Esophagus squamous epithelium (tissue), 5 donors: ENCODE data around the gene ZNF628. TPM values are rescaled to one million over a fixed set of nuclear protein-coding genes. Genes with fewer than 3 reads are reported as not detected.

Experiments
- DNase-seq: peaks from one replicate; lab custom pipeline; 2025; lab: John Stamatoyannopoulos, UW
- H3K27ac ChIP-seq, 4 donors: fragments of 200-600 bp; sonication (generic); one replicate each; pipeline ENCODE4 v1.5.1; 2016 to 2019; ENCODE audit warnings: mild to moderate bottlenecking in 1 of 4
- H3K27me3 ChIP-seq, 4 donors: fragments of 200-600 bp; sonication (generic); 1 replicate in 3 of 4; 2 replicates in 1 of 4; pipeline versions ENCODE4 v1.5.1 to v1.6.0; 2017 to 2021; ENCODE audit warnings: antibody characterized with exemption in 1 of 4
- H3K36me3 ChIP-seq, 3 donors: fragments of 200-600 bp; sonication (generic); one replicate each; pipeline ENCODE4 v1.5.1; 2016 to 2019
- H3K4me1 ChIP-seq, 3 donors: fragments of 200-600 bp; sonication (generic); one replicate each; pipeline ENCODE4 v1.5.1; 2017 to 2019
- H3K4me3 ChIP-seq, 4 donors: fragments of 200-600 bp; sonication (generic); 1 replicate in 3 of 4; 2 replicates in 1 of 4; pipeline ENCODE4 v1.5.1; 2016 to 2019; ENCODE audit warnings: mild to moderate bottlenecking in 2 of 4, moderate library complexity in 1 of 4
- H3K9me3 ChIP-seq, 3 donors: fragments of 200-600 bp; sonication (generic); one replicate each; pipeline ENCODE4 v1.5.1; 2016 to 2019
- CTCF ChIP-seq, 6 experiments: fragments of 450-650 bp in 4 of 6; fragments of 200-600 bp in 2 of 6; sonication (generic) in 2 of 6; IDR thresholded peaks; one replicate each; pipeline ENCODE4 v1.5.1; 2016 to 2019; ENCODE audit warnings: antibody characterized with exemption in 6 of 6, mild to moderate bottlenecking in 4 of 6, moderate library complexity in 4 of 6
- POLR2A ChIP-seq, 4 donors: fragments of 450-650 bp; IDR thresholded peaks; one replicate each; pipeline ENCODE4 v1.6.1; 2017; ENCODE audit warnings: antibody characterized with exemption in 4 of 4, mild to moderate bottlenecking in 4 of 4, moderate library complexity in 3 of 4
- WGBS, 2 donors: methylation state at CpG; one replicate each; pipeline ENCODE4 v1.1.5; 2018; 5-methylcytosine and 5-hydroxymethylcytosine counted together
- intact Hi-C: fragments of 100-400 bp; cut with DNase I; formaldehyde crosslinking; loops from one replicate; pipeline ENCODE4 v1.15.0; 2022
- total RNA-seq, 4 donors: library from RNA; depleted of rRNA; stranded (reverse); fragments of >200 nt; gene quantifications; one replicate each; pipeline ENCODE4 v1.1.0, GENCODE V29; 2016
- donor health status: DM: yes; HTN: yes; CAD: no.

Gene ZNF628
- total RNA-seq, 4 donors from 2014 or later, result 4.4 to 22.0 (median 6.8) TPM

- intact Hi-C loops, result no loop called here
- TF ChIP-seq CTCF (IDR thresholded peaks at IDR 0.05) (no peak), POLR2A (IDR thresholded peaks at IDR 0.05) (no peak)
- Histone ChIP-seq H3K36me3 (no peaks in the 10 kb centered on the region), H3K27me3 (no peaks in the 10 kb centered on the region), H3K4me1 (peaks cover 18 to 43% (median 23%) of the 10 kb centered on the region in 3 donors), H3K9me3 (no peaks in the 10 kb centered on the region), H3K4me3 (no peak overlapping the region), H3K27ac (peak overlapping the region in 1 of 4 donors; percentile 61)
- no peak for DNase-seq
- 67 to 73% methylated on average over 7 to 9 of the region's 16 CpGs for WGBS, 2 donors
Measured at GRCh38 chr19:55473225-55474012, 3.0 kb upstream of the ZNF628 start.

- no peak overlapping the region for H3K4me3 ChIP-seq
- H3K27ac ChIP-seq, result peak overlapping the region in 3 of 4 donors; percentile 10 to 99 (median 36)
- intact Hi-C loops, result no loop called here
- no peak for DNase-seq
- 46 to 77% methylated on average over 9 to 15 of the region's 19 CpGs for WGBS, 2 donors
- H3K4me1 ChIP-seq, result peaks cover 18 to 45% (median 23%) of the 10 kb centered on the region in 3 donors
- no peak for TF ChIP-seq CTCF (IDR thresholded peaks at IDR 0.05)
- no peaks in the 10 kb centered on the region for H3K36me3 ChIP-seq
- H3K27me3 ChIP-seq, result no peaks in the 10 kb centered on the region
- no peaks in the 10 kb centered on the region for H3K9me3 ChIP-seq
Measured at GRCh38 chr19:55474269-55475265, 1.9 kb upstream of the ZNF628 start.

GRCh38 chr19:55477905-55478304, 1.5 kb downstream of the ZNF628 start:
- Histone ChIP-seq H3K4me1 (peaks cover 18 to 45% (median 23%) of the 10 kb centered on the region in 3 donors), H3K9me3 (no peaks in the 10 kb centered on the region), H3K36me3 (peaks cover 0 to 23% (median 14%) of the 10 kb centered on the region in 3 donors), H3K27me3 (no peaks in the 10 kb centered on the region), H3K4me3 (peak overlapping the region in 2 of 4 donors; percentile 71 to 90), H3K27ac (no peak overlapping the region)
- intact Hi-C loops, result no loop called here
- TF ChIP-seq POLR2A (IDR thresholded peaks at IDR 0.05) (no peak), CTCF (IDR thresholded peaks at IDR 0.05) (no peak)
- 76% methylated on average over 11 to 13 of the region's 13 CpGs for WGBS, 2 donors
- DNase-seq, result no peak

- TF ChIP-seq POLR2A (IDR thresholded peaks at IDR 0.05), result no peak
- no peak for TF ChIP-seq CTCF (IDR thresholded peaks at IDR 0.05)
- peaks cover 0 to 27% (median 19%) of the 10 kb centered on the region in 3 donors for H3K36me3 ChIP-seq
- H3K4me1 ChIP-seq, result peaks cover 18 to 45% (median 23%) of the 10 kb centered on the region in 3 donors
- no peak for DNase-seq
- H3K4me3 ChIP-seq, result no peak overlapping the region
- no peaks in the 10 kb centered on the region for H3K9me3 ChIP-seq
- intact Hi-C loops, result no loop called here
- no peaks in the 10 kb centered on the region for H3K27me3 ChIP-seq
- H3K27ac ChIP-seq, result no peak overlapping the region
- 89 to 92% methylated on average over 11 to 12 of the region's 12 CpGs for WGBS, 2 donors
Measured at GRCh38 chr19:55478364-55478763, 1.9 kb downstream of the ZNF628 start.
